Lung microvascular endothelial cell (primary cell): ENCODE data around the gene MAPK8IP3. TPM values are rescaled to one million over a fixed set of nuclear protein-coding genes. Genes with fewer than 3 reads are reported as not detected.

ENCODE experiments used
- DNase-seq, 2 donors: peaks; one replicate each; pipeline versions ENCODE4 v3.0.0 to v3.0.0-alpha.2; 2010; ENCODE audit warnings: low read depth in 2 of 2
- total RNA-seq: library from RNA; depleted of rRNA; stranded (reverse); fragments of >200 nt; gene quantifications from 2 replicates; pipeline ENCODE4 v1.2.1, GENCODE V29; 2014

Gene MAPK8IP3
- total RNA-seq, 1 donor from 2014 or later = 22.0 TPM

- DNase-seq = no peak
These were observed 56.3 kb downstream of the MAPK8IP3 start for GRCh38 chr16:1762196-1762878.

GRCh38 chr16:1762879-1763520 is 57.0 kb downstream of the MAPK8IP3 start:
- DNase-seq = no peak

- DNase-seq = peak; percentile 29 to 60
These were observed 57.8 kb downstream of the MAPK8IP3 start for GRCh38 chr16:1763521-1764511.

- DNase-seq = no peak
These were observed 59.0 kb downstream of the MAPK8IP3 start for GRCh38 chr16:1764971-1765370.

- DNase-seq = no peak
These were observed 59.8 kb downstream of the MAPK8IP3 start for GRCh38 chr16:1765826-1766225.

- DNase-seq = no peak
These were observed 60.2 kb downstream of the MAPK8IP3 start for GRCh38 chr16:1766231-1766630.

GRCh38 chr16:1766701-1767100 is 60.7 kb downstream of the MAPK8IP3 start:
- DNase-seq = no peak

- no peak for DNase-seq
These were observed 61.4 kb downstream of the MAPK8IP3 start for GRCh38 chr16:1767116-1767994.

GRCh38 chr16:1768061-1768766 is 62.2 kb downstream of the MAPK8IP3 start:
- no peak for DNase-seq

GRCh38 chr16:1768767-1769401 is 62.9 kb downstream of the MAPK8IP3 start:
- DNase-seq = no peak

GRCh38 chr16:1769402-1770300 is 63.7 kb downstream of the MAPK8IP3 start:
- DNase-seq = no peak

GRCh38 chr16:1770328-1771187 is 64.6 kb downstream of the MAPK8IP3 start:
- DNase-seq = peak; percentile 66 to 68

GRCh38 chr16:1771188-1771863 is 65.3 kb downstream of the MAPK8IP3 start, which contains the start of gene NME3:
NME3 (minus strand) TSS chr16:1771543; CDS start chr16:1771534, 9 bp downstream.
- peak; percentile 65 to 72 for DNase-seq

- peak in 1 of 2 donors; percentile 13 for DNase-seq
These were observed 65.9 kb downstream of the MAPK8IP3 start for GRCh38 chr16:1771864-1772361.

- DNase-seq = peak; percentile 18 to 47
These were observed 66.4 kb downstream of the MAPK8IP3 start, which contains the start of gene EME2 for GRCh38 chr16:1772362-1772907. EME2 (plus strand) TSS chr16:1772810; CDS start chr16:1773228, 418 bp downstream.

- DNase-seq = peak; percentile 88 to 91
These were observed 67.1 kb downstream of the MAPK8IP3 start, which contains the start of gene MRPS34 for GRCh38 chr16:1772908-1773702. MRPS34 (minus strand) TSS chr16:1773134; CDS start chr16:1773119, 15 bp downstream.
